NCI-H510A treated with DMSO at 0.1 percent for 48 hours (cell line): ENCODE data around the gene RREB1.

ENCODE experiments used
- DNase-seq: peaks from one replicate; lab custom pipeline; 2025; lab: John Stamatoyannopoulos, UW

Gene RREB1

GRCh38 chr6:7122684-7123083 lies 14.9 kb downstream of the RREB1 start:
- DNase-seq = no peak

DNA sequence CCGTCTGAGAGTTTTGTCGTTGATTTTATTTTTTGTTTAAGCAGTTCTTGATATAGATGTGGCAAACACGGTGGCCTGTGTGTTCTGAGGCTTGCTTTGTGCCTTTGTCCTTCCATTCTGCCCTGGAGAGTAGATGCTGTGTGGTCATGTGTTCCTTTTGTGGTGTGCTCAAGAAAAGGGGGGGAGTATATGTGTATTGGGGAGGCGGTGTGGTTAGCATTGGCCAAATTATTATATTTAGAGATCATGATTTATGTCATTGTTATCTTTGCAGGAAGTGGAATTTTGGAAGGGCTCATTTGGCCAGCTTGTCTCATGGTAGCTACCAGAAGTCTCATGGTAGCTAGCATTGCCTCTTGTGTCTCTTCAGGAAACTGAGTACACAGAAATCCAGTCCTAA lies 16.4 kb downstream of the RREB1 start:
- no peak for DNase-seq

GRCh38 chr6:7124636-7125035 lies 16.9 kb downstream of the RREB1 start:
- DNase-seq = no peak

GRCh38 chr6:7125290-7125689 lies 17.5 kb downstream of the RREB1 start:
- no peak for DNase-seq

DNA sequence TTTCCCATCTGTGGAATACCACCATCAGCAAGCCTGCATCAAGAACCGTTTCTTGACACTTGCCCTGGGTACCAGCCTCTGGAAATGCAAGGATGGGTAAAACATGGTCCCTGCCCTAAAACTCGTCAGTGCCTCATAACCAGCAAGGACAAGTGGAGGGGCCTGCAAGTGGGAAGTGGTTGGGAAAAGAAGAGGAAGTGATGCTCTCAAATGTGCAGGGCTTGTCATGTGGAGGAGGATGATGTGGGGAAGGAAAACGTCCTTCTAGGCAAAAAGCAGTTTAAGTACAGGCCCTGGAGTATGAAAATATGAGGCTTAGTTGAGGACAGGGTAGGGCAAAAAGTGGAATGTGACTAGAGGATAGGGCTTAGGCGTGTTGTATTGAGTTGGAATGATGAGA lies 19.0 kb downstream of the RREB1 start:
- DNase-seq = no peak

DNA sequence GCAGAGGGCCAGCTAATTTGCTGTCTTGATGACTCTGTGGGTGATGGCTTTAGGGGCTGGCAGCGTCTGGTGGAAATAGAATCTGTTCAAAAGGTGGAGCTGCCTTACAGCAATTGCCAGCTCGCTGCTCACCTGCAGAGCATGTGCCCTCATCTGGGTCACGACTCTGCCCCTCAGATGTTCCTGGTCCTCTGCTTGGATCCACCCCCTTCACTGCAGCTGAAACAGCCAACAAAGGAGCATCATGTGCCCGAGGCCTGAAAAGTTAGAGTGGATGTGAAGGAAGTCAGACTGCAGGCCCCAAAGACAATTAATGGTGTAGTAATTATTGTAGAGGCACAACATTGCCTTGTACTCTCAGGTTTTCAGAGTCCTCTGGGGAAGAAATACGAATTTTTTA lies 19.9 kb downstream of the RREB1 start:
- DNase-seq = peak; percentile 62

DNA sequence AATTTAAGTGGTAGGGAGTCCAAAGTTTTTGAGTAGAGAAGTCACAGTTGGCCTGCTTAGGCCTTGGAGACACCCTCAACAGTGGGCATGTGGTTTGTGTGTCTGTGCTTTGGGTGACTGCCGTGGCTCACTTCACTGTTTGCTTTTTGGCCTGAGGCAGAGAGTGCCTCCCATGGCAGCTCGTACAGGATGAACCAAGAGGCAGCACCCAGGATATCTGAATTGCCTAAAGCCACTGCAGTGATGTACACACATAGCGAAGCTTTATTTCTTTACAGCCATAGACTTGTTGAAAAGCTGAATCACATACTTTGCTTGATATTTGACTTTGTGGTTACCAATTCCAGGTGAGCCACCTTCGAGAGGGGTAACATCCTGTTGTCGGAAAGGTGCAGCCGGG lies 21.6 kb downstream of the RREB1 start:
- no peak for DNase-seq

GRCh38 chr6:7129784-7130569 lies 22.2 kb downstream of the RREB1 start:
- DNase-seq = peak; percentile 48

- no peak for DNase-seq
Observed at GRCh38 chr6:7131390-7131789, 23.6 kb downstream of the RREB1 start.

GRCh38 chr6:7132398-7133035 lies 24.8 kb downstream of the RREB1 start:
- DNase-seq = no peak

DNA sequence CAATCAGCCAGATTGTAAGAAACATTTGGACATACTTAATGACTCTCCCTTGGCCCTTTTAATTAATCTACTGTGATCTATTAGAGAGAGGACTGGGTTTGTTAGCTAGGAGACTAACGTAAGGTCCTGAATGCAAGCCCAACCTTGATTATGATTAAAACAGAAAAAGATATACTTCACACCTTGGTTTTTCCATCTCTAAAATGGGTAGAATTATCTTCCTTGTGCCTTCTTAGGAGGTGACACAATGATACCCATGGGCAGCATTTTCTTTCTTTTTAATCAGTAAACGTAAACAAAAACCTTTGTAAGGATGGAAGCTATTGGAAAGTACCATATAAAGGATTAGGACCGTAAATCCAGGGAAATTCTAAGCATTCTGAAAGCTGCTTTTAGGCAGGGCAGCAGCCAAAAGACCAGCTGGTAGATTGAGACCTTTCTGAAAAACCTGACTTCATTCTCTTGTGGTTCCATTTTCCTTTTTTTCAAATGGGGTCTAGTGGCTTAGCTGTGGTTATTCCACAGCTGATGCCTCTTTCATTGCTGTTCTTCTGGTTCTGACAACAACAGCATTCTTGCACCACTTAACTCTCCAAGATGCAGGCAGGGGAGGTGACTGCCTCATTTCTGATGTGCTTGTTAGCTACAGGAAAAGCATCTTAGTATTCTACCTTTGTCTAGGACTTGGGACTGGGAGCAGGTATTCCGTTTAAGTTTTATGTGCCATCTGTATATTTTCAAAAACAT lies 27.4 kb downstream of the RREB1 start:
- no peak for DNase-seq

DNA sequence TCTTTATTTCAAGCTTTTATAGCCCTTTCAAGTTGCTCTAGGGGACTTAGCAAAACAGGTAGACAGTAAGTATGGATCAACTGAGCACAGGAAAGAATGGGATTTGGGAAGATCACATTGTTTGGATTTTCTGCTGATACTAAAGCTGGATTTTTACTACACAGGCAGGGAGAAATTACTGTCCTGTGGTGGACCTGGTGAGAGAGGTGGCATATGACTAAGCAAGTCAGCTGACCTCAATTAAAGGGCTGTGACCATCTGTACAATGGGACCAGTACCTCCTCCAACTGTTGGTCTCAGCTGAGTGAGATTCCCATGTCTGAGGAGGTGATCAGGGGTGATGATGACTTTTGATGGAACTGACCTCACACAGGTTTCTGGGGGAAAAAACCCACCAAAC lies 28.0 kb downstream of the RREB1 start:
- no peak for DNase-seq

DNA sequence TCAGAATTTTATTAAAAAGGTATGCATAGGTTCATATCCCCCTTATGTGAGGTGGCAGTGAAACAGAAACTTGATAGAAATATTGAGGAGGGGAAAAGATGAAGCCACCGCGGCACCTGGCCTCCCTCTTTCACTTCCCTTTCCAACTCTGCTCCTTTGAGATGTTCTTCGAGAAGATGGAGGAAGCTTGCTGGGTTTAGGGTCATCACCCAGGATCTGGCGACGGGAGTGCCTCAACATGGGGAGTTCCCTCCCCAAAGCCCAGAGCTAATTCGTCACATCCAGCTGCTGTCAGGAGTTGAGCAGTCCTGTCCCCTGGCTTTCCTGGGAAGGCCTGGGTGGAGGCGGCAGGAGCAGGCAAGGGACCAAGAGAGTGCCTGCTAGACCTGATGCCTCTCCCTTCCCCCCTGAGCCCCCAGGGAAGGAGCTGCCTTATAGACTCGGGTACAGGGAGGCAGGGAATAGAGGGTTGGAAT lies 29.1 kb downstream of the RREB1 start:
- no peak for DNase-seq

- DNase-seq = peak; percentile 35
Observed at GRCh38 chr6:7137335-7138045, 29.7 kb downstream of the RREB1 start.

DNA sequence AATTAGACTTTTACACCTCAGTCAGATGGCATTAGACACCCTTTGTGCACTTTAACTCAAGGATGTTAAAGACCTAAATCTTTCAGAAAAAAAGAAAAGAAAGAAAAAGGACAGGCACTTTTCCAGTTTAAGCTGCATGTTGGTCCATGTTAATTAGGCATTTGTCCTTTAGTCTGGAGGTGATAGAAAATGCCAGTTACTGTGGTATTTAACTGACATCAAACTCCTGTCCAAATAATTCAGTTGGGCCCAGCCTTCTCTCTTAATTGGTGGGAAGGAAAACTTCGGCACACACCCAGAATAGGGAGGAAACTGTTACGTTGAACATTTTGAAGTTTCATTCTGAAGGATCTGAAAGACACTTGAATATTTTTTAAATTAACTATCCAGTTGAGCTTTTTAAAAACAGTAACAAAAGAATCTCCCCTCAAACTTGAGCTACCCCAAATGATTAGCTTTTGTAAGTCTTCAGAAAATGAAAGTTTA lies 30.3 kb downstream of the RREB1 start:
- no peak for DNase-seq

- DNase-seq = peak; percentile 81
Observed at GRCh38 chr6:7138921-7139358, 31.2 kb downstream of the RREB1 start.

- peak; percentile 24 for DNase-seq
Observed at GRCh38 chr6:7139835-7140470, 32.2 kb downstream of the RREB1 start.

- DNase-seq = peak; percentile 47
Observed at GRCh38 chr6:7140631-7141378, 33.0 kb downstream of the RREB1 start.

- DNase-seq = no peak
Observed at GRCh38 chr6:7142228-7142801, 34.6 kb downstream of the RREB1 start.

DNA sequence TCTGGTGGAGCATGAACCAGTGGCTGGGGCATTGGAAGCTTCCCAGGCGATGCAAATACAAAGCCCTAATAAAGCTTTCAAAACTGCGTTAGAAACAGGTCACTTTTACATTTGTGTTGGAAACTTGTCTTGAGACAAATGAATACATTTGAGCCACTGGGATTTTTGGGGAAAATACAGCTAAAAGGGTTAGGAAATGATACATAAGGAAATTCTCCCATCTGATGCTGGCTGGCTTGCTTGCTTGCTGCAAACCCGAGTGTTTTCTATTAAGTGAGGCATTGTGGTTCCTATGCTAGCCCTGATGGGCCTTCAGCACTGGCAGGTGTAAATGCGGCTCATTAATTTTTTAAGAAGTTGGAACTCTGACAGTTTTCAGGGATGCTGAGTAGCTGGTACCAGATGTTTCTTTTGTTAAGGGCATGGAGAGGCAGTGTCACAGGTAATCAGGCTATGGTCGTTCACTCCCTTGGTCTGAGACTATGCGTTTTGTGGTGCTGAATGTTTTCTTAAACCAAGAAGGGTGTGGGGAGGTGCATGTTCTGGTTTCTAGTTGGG lies 35.2 kb downstream of the RREB1 start:
- DNase-seq = peak; percentile 90
